Stimulated activated naive CD8-positive, alpha-beta T cell treated with anti-CD3 and anti-CD28 coated beads, Interleukin-15, amount 100 ng/mL, for 72 hours (primary cell): ENCODE results near the gene LAMB4.

Experiments
- ATAC-seq: fragments of 150-1000 bp; cut with Tn5 transposase; 2 replicates; pipeline ENCODE4 v1.10.0; 2021; ENCODE audit warnings: mild to moderate bottlenecking, moderate library complexity
- DNase-seq, 2 donors: peaks; one replicate each; pipeline ENCODE4 v3.0.0; 2021 to 2022
- H3K27ac Mint-ChIP-seq, 2 donors: one replicate each; pipeline ENCODE4 v1.8.0; 2022; ENCODE audit warnings: mild to moderate bottlenecking in 2 of 2, mixed read lengths in 2 of 2, moderate library complexity in 2 of 2
- H3K27me3 Mint-ChIP-seq: one replicate; pipeline ENCODE4 v1.8.0; 2022; ENCODE audit warnings: mixed read lengths
- H3K4me1 Mint-ChIP-seq: one replicate; pipeline ENCODE4 v1.8.0; 2022; ENCODE audit warnings: mild to moderate bottlenecking, mixed read lengths
- H3K4me3 Mint-ChIP-seq, 2 donors: one replicate each; pipeline ENCODE4 v1.8.0; 2022; ENCODE audit warnings: mild to moderate bottlenecking in 2 of 2, mixed read lengths in 2 of 2, moderate library complexity in 1 of 2
- H3K9me3 Mint-ChIP-seq, 2 donors: one replicate each; pipeline ENCODE4 v1.8.0; 2022; ENCODE audit warnings: mixed read lengths in 2 of 2

Gene LAMB4

GRCh38 chr7:108132551-108133265 lies 2.5 kb upstream of the LAMB4 start:
- peaks cover 46% of the 10 kb centered on the region for H3K4me1 Mint-ChIP-seq
- H3K27me3 Mint-ChIP-seq = peaks cover 9% of the 10 kb centered on the region
- no peak overlapping the region for H3K4me3 Mint-ChIP-seq
- H3K27ac Mint-ChIP-seq = peak overlapping the region in 1 of 2 donors; percentile 62
- DNase-seq = no peak
- ATAC-seq = no peak
- H3K9me3 Mint-ChIP-seq = peaks cover 4 to 5% of the 10 kb centered on the region in 2 donors

GRCh38 chr7:108129018-108129965 lies 869 bp downstream of the LAMB4 start:
- H3K9me3 Mint-ChIP-seq = no peaks in the 10 kb centered on the region
- peaks cover 9% of the 10 kb centered on the region for H3K27me3 Mint-ChIP-seq
- no peak for DNase-seq
- peaks cover 14% of the 10 kb centered on the region for H3K4me1 Mint-ChIP-seq
- no peak overlapping the region for H3K4me3 Mint-ChIP-seq
- ATAC-seq = no peak
- no peak overlapping the region for H3K27ac Mint-ChIP-seq

- no peak overlapping the region for H3K4me3 Mint-ChIP-seq
- no peak overlapping the region for H3K27ac Mint-ChIP-seq
- DNase-seq (no peak), ATAC-seq (no peak)
- no peaks in the 10 kb centered on the region for H3K9me3 Mint-ChIP-seq
- H3K4me1 Mint-ChIP-seq = peaks cover 12% of the 10 kb centered on the region
- peaks cover 9% of the 10 kb centered on the region for H3K27me3 Mint-ChIP-seq
Observed at GRCh38 chr7:108128514-108128913, 1.6 kb downstream of the LAMB4 start.

- Mint-ChIP-seq H3K27me3 (peaks cover 9% of the 10 kb centered on the region), H3K4me3 (no peak overlapping the region), H3K27ac (peak overlapping the region in 1 of 2 donors; percentile 46), H3K4me1 (peaks cover 2% of the 10 kb centered on the region), H3K9me3 (no peaks in the 10 kb centered on the region)
- ATAC-seq = no peak
- no peak for DNase-seq
Observed at GRCh38 chr7:108127461-108127860, 2.7 kb downstream of the LAMB4 start.

GRCh38 chr7:108124820-108125219 lies 5.3 kb downstream of the LAMB4 start:
- no peaks in the 10 kb centered on the region for H3K9me3 Mint-ChIP-seq
- peaks cover 14% of the 10 kb centered on the region for H3K4me1 Mint-ChIP-seq
- no peak for DNase-seq
- no peak for ATAC-seq
- H3K27ac Mint-ChIP-seq = no peak overlapping the region
- H3K4me3 Mint-ChIP-seq = no peak overlapping the region
- peaks cover 4% of the 10 kb centered on the region for H3K27me3 Mint-ChIP-seq

- DNase-seq (no peak), ATAC-seq (no peak)
- H3K9me3 Mint-ChIP-seq = no peaks in the 10 kb centered on the region
- H3K27ac Mint-ChIP-seq = no peak overlapping the region
- no peak overlapping the region for H3K4me3 Mint-ChIP-seq
- peaks cover 24% of the 10 kb centered on the region for H3K4me1 Mint-ChIP-seq
- no peaks in the 10 kb centered on the region for H3K27me3 Mint-ChIP-seq
Observed at GRCh38 chr7:108122181-108122580, 8.0 kb downstream of the LAMB4 start.

- Mint-ChIP-seq H3K9me3 (no peaks in the 10 kb centered on the region), H3K4me1 (peaks cover 24% of the 10 kb centered on the region), H3K27ac (no peak overlapping the region), H3K4me3 (no peak overlapping the region), H3K27me3 (no peaks in the 10 kb centered on the region)
- ATAC-seq (no peak), DNase-seq (no peak)
Observed at GRCh38 chr7:108120933-108121332, 9.2 kb downstream of the LAMB4 start.

- ATAC-seq (no peak), DNase-seq (no peak)
- Mint-ChIP-seq H3K27me3 (no peaks in the 10 kb centered on the region), H3K27ac (no peak overlapping the region), H3K9me3 (no peaks in the 10 kb centered on the region), H3K4me1 (peaks cover 24% of the 10 kb centered on the region), H3K4me3 (no peak overlapping the region)
Observed at GRCh38 chr7:108120196-108120595, 10.0 kb downstream of the LAMB4 start.

- Mint-ChIP-seq H3K9me3 (no peaks in the 10 kb centered on the region), H3K27ac (no peak overlapping the region), H3K4me1 (peaks cover 24% of the 10 kb centered on the region), H3K4me3 (no peak overlapping the region), H3K27me3 (no peaks in the 10 kb centered on the region)
- ATAC-seq (no peak), DNase-seq (no peak)
Observed at GRCh38 chr7:108118959-108119358, 11.2 kb downstream of the LAMB4 start.

- DNase-seq (peak; percentile 13 to 37), ATAC-seq (peak; percentile 76)
- H3K9me3 Mint-ChIP-seq = no peaks in the 10 kb centered on the region
- no peak overlapping the region for H3K27ac Mint-ChIP-seq
- no peak overlapping the region for H3K4me3 Mint-ChIP-seq
- peaks cover 5% of the 10 kb centered on the region for H3K4me1 Mint-ChIP-seq
- H3K27me3 Mint-ChIP-seq = peaks cover 5% of the 10 kb centered on the region
Observed at GRCh38 chr7:108114117-108114841, 15.9 kb downstream of the LAMB4 start.

GRCh38 chr7:108112683-108113082 lies 17.5 kb downstream of the LAMB4 start:
- Mint-ChIP-seq H3K27me3 (peaks cover 5% of the 10 kb centered on the region), H3K4me1 (no peaks in the 10 kb centered on the region), H3K27ac (no peak overlapping the region), H3K9me3 (no peaks in the 10 kb centered on the region), H3K4me3 (no peak overlapping the region)
- DNase-seq (no peak), ATAC-seq (no peak)

GRCh38 chr7:108109221-108109908 lies 20.8 kb downstream of the LAMB4 start:
- no peak overlapping the region for H3K27ac Mint-ChIP-seq
- H3K9me3 Mint-ChIP-seq = no peaks in the 10 kb centered on the region
- no peaks in the 10 kb centered on the region for H3K4me1 Mint-ChIP-seq
- no peak overlapping the region for H3K4me3 Mint-ChIP-seq
- ATAC-seq (peak; percentile 69), DNase-seq (no peak)
- H3K27me3 Mint-ChIP-seq = peaks cover 5% of the 10 kb centered on the region

- ATAC-seq = no peak
Observed at GRCh38 chr7:108108131-108108530, 22.0 kb downstream of the LAMB4 start.

GRCh38 chr7:108104324-108104723 lies 25.8 kb downstream of the LAMB4 start:
- Mint-ChIP-seq H3K4me1 (no peaks in the 10 kb centered on the region), H3K27me3 (peaks cover 6% of the 10 kb centered on the region), H3K9me3 (no peaks in the 10 kb centered on the region), H3K4me3 (no peak overlapping the region), H3K27ac (no peak overlapping the region)
- no peak for ATAC-seq
- no peak for DNase-seq

More at GRCh38 chr7:108108131-108108530, 22.0 kb downstream of the LAMB4 start:
- no peak for DNase-seq
- H3K4me3 Mint-ChIP-seq = no peak overlapping the region
- H3K9me3 Mint-ChIP-seq = no peaks in the 10 kb centered on the region
- no peaks in the 10 kb centered on the region for H3K4me1 Mint-ChIP-seq
- peaks cover 5% of the 10 kb centered on the region for H3K27me3 Mint-ChIP-seq
- H3K27ac Mint-ChIP-seq = no peak overlapping the region
